Measurements from ENCODE around the gene PROCA1.

Gene PROCA1

GRCh38 chr17:28712032-28712704 is 480 bp upstream of the PROCA1 start:
- Histone ChIP-seq H3K36me3 (peaks cover 4% of the 10 kb centered on the region; the same call in 1 of the 2 replicates), H3K27ac (no peak overlapping the region), H3K9me3 (ENCODE audit: severe bottlenecking) (no peaks in the 10 kb centered on the region), H3K27me3 (ENCODE audit: insufficient read depth, low read depth, severe bottlenecking) (no peaks in the 10 kb centered on the region), H3K4me3 (ENCODE audit: low read depth, low read length) (no peak overlapping the region)
- DNase-seq: no peak
- TF ChIP-seq CTCF (IDR thresholded peaks at IDR 0.05; ENCODE audit: low read depth, low read length): no peak

- no peak for DNase-seq
- TF ChIP-seq CTCF (IDR thresholded peaks at IDR 0.05; ENCODE audit: low read depth, low read length): no peak
- Histone ChIP-seq H3K27ac (no peak overlapping the region), H3K4me3 (ENCODE audit: low read depth, low read length) (no peak overlapping the region), H3K9me3 (ENCODE audit: severe bottlenecking) (no peaks in the 10 kb centered on the region), H3K36me3 (peaks cover 8% of the 10 kb centered on the region), H3K27me3 (ENCODE audit: insufficient read depth, low read depth, severe bottlenecking) (no peaks in the 10 kb centered on the region)
Observed at GRCh38 chr17:28710861-28711722, 596 bp downstream of the PROCA1 start.

GRCh38 chr17:28707339-28707720 is 4.4 kb downstream of the PROCA1 start:
- no peak for TF ChIP-seq CTCF (IDR thresholded peaks at IDR 0.05; ENCODE audit: low read depth, low read length)
- no peak overlapping the region for H3K4me3 ChIP-seq (ENCODE audit: low read depth, low read length)
- H3K27me3 ChIP-seq (ENCODE audit: insufficient read depth, low read depth, severe bottlenecking): no peaks in the 10 kb centered on the region
- H3K9me3 ChIP-seq (ENCODE audit: severe bottlenecking): no peaks in the 10 kb centered on the region
- H3K27ac ChIP-seq: no peak overlapping the region
- peaks cover 46% of the 10 kb centered on the region for H3K36me3 ChIP-seq
- DNase-seq: no peak

GRCh38 chr17:28706471-28707338 is 5.0 kb downstream of the PROCA1 start:
- H3K27ac ChIP-seq: no peak overlapping the region
- H3K4me3 ChIP-seq (ENCODE audit: low read depth, low read length): no peak overlapping the region
- no peaks in the 10 kb centered on the region for H3K9me3 ChIP-seq (ENCODE audit: severe bottlenecking)
- no peaks in the 10 kb centered on the region for H3K27me3 ChIP-seq (ENCODE audit: insufficient read depth, low read depth, severe bottlenecking)
- DNase-seq: no peak
- no peak for TF ChIP-seq CTCF (IDR thresholded peaks at IDR 0.05; ENCODE audit: low read depth, low read length)
- peaks cover 52% of the 10 kb centered on the region for H3K36me3 ChIP-seq

GRCh38 chr17:28705728-28706334 is 5.9 kb downstream of the PROCA1 start:
- Histone ChIP-seq H3K4me3 (ENCODE audit: low read depth, low read length) (no peak overlapping the region), H3K27ac (peak overlapping the region; percentile 78), H3K9me3 (ENCODE audit: severe bottlenecking) (no peaks in the 10 kb centered on the region), H3K27me3 (ENCODE audit: insufficient read depth, low read depth, severe bottlenecking) (no peaks in the 10 kb centered on the region), H3K36me3 (peaks cover 61% of the 10 kb centered on the region)
- no peak for TF ChIP-seq CTCF (IDR thresholded peaks at IDR 0.05; ENCODE audit: low read depth, low read length)
- no peak for DNase-seq

Measured in WERI-Rb-1 (cell line).